Stimulated activated CD8-positive, alpha-beta memory T cell treated with anti-CD3 and anti-CD28 coated beads, Interleukin-7, amount 100 ng/mL, for 4 hours (primary cell): ENCODE results near the gene MRPS5.
A peak's percentile ranks its signal among the peaks of the same experiment; 100 is the strongest.
"Not testable (repeated sequence)": the region's sequence is repeated elsewhere in the genome, so short reads cannot be mapped to it uniquely, and the experiment has no call there.

Experiments
- DNase-seq, 2 donors: peaks; one replicate each; pipeline ENCODE4 v3.0.0-alpha.2; 2020; ENCODE audit warnings: low read depth in 2 of 2

Gene MRPS5

GRCh38 chr2:95047629-95048510, 73.7 kb downstream of the MRPS5 start:
- DNase-seq = no peak

- no peak for DNase-seq
Measured at GRCh38 chr2:95046371-95047112, 75.1 kb downstream of the MRPS5 start.

GRCh38 chr2:95044601-95045000, 77.0 kb downstream of the MRPS5 start:
- DNase-seq = no peak

- DNase-seq = no peak
Measured at GRCh38 chr2:95043300-95044093, 78.1 kb downstream of the MRPS5 start.

GRCh38 chr2:95042472-95043271, 78.9 kb downstream of the MRPS5 start:
- no peak for DNase-seq

GRCh38 chr2:95041824-95042442, 79.7 kb downstream of the MRPS5 start:
- DNase-seq = no peak

- DNase-seq = no peak
Measured at GRCh38 chr2:95041060-95041823, 80.4 kb downstream of the MRPS5 start.

- DNase-seq = no peak
Measured at GRCh38 chr2:95040426-95040825, 81.2 kb downstream of the MRPS5 start.

- DNase-seq = no peak
Measured at GRCh38 chr2:95039978-95040377, 81.6 kb downstream of the MRPS5 start.

GRCh38 chr2:95039363-95039762, 82.2 kb downstream of the MRPS5 start:
- DNase-seq = peak in 1 of 2 donors; percentile 47

- no peak for DNase-seq
Measured at GRCh38 chr2:95038635-95039298, 82.8 kb downstream of the MRPS5 start.

GRCh38 chr2:95037841-95038585, 83.6 kb downstream of the MRPS5 start:
- not testable (repeated sequence) for DNase-seq

GRCh38 chr2:95037384-95037839, 84.2 kb downstream of the MRPS5 start:
- no peak for DNase-seq

- no peak for DNase-seq
Measured at GRCh38 chr2:95036596-95037383, 84.8 kb downstream of the MRPS5 start.
